SK-N-SH (cell line): Measurements from ENCODE around the gene PHF3.

Source experiments
- EP300 ChIP-seq, 2 experiments: IDR thresholded peaks; 2 replicates each; pipeline versions ENCODE4 v1.4.0 to v1.6.1; 2012; ENCODE audit warnings: borderline replicate concordance in 1 of 2, low read depth in 1 of 2, low read length in 1 of 2
- FOSL2 ChIP-seq: IDR thresholded peaks from 2 replicates; pipeline ENCODE4 v1.4.0; 2012; ENCODE audit warnings: low read depth, mild to moderate bottlenecking, moderate library complexity, borderline replicate concordance
- GABPA ChIP-seq: IDR thresholded peaks from 2 replicates; pipeline ENCODE4 v1.4.0; 2012; ENCODE audit warnings: low read depth, mild to moderate bottlenecking
- POLR2AphosphoS5 ChIP-seq: IDR thresholded peaks from 2 replicates; pipeline ENCODE4 v1.6.1; 2012; ENCODE audit warnings: low read depth, low read length
- RCOR1 ChIP-seq: fragments of 150-350 bp; IDR thresholded peaks from 2 replicates; pipeline ENCODE4 v1.6.1; 2017; ENCODE audit warnings: antibody characterized with exemption, low read length
- SMC3 ChIP-seq: IDR thresholded peaks from 2 replicates; pipeline ENCODE4 v1.6.1; 2012; ENCODE audit warnings: low read depth, low read length, improper control_type of control experiment
- TAF1 ChIP-seq: IDR thresholded peaks from 2 replicates; pipeline ENCODE4 v1.6.1; 2012; ENCODE audit warnings: low read depth, mild to moderate bottlenecking, low read length, moderate library complexity, borderline replicate concordance
- TF ChIP-seq, protein P1 (sequence below): fragments of 200-600 bp; sonication (generic); IDR thresholded peaks from 2 replicates; pipeline ENCODE4 v1.6.1; 2017; ENCODE audit warnings: antibody characterized with exemption, mild to moderate bottlenecking, moderate library complexity
- TF ChIP-seq, protein P2 (sequence below): IDR thresholded peaks from 2 replicates; pipeline ENCODE4 v1.4.0; 2012; ENCODE audit warnings: low read depth
- TF ChIP-seq, protein P3 (sequence below): fragments of 150-350 bp; IDR thresholded peaks from 2 replicates; pipeline ENCODE4 v1.6.1; 2016; ENCODE audit warnings: mild to moderate bottlenecking, low read depth, low read length
- TF ChIP-seq, protein P4 (sequence below): IDR thresholded peaks from 2 replicates; pipeline ENCODE4; 2012
- TF ChIP-seq, protein P5 (sequence below): IDR thresholded peaks from 2 replicates; pipeline ENCODE4 v1.4.0; 2012; ENCODE audit warnings: low read depth, borderline replicate concordance
- TF ChIP-seq, protein P6 (sequence below): IDR thresholded peaks from 2 replicates; pipeline ENCODE4 v1.4.0; 2012; ENCODE audit warnings: low read depth, borderline replicate concordance
- TF ChIP-seq, protein P7 (sequence below): IDR thresholded peaks from 2 replicates; pipeline ENCODE4 v1.6.1; 2012; ENCODE audit warnings: mild to moderate bottlenecking, low read depth, low read length, moderate library complexity

DNA sequence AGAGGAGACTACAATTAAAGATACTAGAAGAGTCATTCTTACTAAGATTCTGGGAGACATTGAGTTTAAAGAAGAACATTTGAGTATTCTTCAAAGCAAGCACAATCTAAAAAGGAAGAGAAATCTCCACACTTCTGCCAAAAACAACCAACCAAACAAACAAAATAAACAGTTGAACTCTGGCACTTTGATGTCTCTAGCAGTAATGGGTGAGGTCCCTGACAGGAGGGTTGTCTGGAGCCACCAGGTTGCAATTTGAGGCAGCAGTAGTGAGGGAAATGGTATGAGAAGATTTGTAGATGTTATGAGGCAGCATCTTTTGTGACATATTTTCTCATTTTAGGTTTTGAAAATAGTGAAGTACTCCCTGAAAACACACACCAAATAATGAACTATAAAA lies 108.1 kb downstream of the PHF3 start:
- TF ChIP-seq, protein P1, sequence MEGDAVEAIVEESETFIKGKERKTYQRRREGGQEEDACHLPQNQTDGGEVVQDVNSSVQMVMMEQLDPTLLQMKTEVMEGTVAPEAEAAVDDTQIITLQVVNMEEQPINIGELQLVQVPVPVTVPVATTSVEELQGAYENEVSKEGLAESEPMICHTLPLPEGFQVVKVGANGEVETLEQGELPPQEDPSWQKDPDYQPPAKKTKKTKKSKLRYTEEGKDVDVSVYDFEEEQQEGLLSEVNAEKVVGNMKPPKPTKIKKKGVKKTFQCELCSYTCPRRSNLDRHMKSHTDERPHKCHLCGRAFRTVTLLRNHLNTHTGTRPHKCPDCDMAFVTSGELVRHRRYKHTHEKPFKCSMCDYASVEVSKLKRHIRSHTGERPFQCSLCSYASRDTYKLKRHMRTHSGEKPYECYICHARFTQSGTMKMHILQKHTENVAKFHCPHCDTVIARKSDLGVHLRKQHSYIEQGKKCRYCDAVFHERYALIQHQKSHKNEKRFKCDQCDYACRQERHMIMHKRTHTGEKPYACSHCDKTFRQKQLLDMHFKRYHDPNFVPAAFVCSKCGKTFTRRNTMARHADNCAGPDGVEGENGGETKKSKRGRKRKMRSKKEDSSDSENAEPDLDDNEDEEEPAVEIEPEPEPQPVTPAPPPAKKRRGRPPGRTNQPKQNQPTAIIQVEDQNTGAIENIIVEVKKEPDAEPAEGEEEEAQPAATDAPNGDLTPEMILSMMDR: no peak
- no peak for TF ChIP-seq TAF1
- TF ChIP-seq POLR2AphosphoS5: no peak
- TF ChIP-seq, protein P2, sequence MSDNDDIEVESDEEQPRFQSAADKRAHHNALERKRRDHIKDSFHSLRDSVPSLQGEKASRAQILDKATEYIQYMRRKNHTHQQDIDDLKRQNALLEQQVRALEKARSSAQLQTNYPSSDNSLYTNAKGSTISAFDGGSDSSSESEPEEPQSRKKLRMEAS: no peak
- no peak for TF ChIP-seq SMC3
- TF ChIP-seq RCOR1: no peak
- no peak for TF ChIP-seq GABPA
- TF ChIP-seq, protein P3, sequence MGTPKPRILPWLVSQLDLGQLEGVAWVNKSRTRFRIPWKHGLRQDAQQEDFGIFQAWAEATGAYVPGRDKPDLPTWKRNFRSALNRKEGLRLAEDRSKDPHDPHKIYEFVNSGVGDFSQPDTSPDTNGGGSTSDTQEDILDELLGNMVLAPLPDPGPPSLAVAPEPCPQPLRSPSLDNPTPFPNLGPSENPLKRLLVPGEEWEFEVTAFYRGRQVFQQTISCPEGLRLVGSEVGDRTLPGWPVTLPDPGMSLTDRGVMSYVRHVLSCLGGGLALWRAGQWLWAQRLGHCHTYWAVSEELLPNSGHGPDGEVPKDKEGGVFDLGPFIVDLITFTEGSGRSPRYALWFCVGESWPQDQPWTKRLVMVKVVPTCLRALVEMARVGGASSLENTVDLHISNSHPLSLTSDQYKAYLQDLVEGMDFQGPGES: no peak
- TF ChIP-seq, protein P4, sequence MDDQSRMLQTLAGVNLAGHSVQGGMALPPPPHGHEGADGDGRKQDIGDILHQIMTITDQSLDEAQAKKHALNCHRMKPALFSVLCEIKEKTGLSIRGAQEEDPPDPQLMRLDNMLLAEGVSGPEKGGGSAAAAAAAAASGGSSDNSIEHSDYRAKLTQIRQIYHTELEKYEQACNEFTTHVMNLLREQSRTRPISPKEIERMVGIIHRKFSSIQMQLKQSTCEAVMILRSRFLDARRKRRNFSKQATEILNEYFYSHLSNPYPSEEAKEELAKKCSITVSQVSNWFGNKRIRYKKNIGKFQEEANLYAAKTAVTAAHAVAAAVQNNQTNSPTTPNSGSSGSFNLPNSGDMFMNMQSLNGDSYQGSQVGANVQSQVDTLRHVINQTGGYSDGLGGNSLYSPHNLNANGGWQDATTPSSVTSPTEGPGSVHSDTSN: no peak
- TF ChIP-seq, protein P5, sequence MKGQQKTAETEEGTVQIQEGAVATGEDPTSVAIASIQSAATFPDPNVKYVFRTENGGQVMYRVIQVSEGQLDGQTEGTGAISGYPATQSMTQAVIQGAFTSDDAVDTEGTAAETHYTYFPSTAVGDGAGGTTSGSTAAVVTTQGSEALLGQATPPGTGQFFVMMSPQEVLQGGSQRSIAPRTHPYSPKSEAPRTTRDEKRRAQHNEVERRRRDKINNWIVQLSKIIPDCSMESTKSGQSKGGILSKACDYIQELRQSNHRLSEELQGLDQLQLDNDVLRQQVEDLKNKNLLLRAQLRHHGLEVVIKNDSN: no peak
- TF ChIP-seq, protein P6, sequence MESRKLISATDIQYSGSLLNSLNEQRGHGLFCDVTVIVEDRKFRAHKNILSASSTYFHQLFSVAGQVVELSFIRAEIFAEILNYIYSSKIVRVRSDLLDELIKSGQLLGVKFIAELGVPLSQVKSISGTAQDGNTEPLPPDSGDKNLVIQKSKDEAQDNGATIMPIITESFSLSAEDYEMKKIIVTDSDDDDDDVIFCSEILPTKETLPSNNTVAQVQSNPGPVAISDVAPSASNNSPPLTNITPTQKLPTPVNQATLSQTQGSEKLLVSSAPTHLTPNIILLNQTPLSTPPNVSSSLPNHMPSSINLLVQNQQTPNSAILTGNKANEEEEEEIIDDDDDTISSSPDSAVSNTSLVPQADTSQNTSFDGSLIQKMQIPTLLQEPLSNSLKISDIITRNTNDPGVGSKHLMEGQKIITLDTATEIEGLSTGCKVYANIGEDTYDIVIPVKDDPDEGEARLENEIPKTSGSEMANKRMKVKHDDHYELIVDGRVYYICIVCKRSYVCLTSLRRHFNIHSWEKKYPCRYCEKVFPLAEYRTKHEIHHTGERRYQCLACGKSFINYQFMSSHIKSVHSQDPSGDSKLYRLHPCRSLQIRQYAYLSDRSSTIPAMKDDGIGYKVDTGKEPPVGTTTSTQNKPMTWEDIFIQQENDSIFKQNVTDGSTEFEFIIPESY: no peak
- no peak for TF ChIP-seq EP300 (IDR thresholded peaks at IDR 0.05; ENCODE audit: borderline replicate concordance in 1 of 2, low read depth in 1 of 2, low read length in 1 of 2)
- TF ChIP-seq FOSL2: no peak
- TF ChIP-seq, protein P7, sequence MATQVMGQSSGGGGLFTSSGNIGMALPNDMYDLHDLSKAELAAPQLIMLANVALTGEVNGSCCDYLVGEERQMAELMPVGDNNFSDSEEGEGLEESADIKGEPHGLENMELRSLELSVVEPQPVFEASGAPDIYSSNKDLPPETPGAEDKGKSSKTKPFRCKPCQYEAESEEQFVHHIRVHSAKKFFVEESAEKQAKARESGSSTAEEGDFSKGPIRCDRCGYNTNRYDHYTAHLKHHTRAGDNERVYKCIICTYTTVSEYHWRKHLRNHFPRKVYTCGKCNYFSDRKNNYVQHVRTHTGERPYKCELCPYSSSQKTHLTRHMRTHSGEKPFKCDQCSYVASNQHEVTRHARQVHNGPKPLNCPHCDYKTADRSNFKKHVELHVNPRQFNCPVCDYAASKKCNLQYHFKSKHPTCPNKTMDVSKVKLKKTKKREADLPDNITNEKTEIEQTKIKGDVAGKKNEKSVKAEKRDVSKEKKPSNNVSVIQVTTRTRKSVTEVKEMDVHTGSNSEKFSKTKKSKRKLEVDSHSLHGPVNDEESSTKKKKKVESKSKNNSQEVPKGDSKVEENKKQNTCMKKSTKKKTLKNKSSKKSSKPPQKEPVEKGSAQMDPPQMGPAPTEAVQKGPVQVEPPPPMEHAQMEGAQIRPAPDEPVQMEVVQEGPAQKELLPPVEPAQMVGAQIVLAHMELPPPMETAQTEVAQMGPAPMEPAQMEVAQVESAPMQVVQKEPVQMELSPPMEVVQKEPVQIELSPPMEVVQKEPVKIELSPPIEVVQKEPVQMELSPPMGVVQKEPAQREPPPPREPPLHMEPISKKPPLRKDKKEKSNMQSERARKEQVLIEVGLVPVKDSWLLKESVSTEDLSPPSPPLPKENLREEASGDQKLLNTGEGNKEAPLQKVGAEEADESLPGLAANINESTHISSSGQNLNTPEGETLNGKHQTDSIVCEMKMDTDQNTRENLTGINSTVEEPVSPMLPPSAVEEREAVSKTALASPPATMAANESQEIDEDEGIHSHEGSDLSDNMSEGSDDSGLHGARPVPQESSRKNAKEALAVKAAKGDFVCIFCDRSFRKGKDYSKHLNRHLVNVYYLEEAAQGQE: no peak
